H9 (cell line): ENCODE measurements around the gene CAV3. TPM values are rescaled to one million over a fixed set of nuclear protein-coding genes. Genes with fewer than 3 reads are reported as not detected.

Experiments
- DNase-seq: peaks from one replicate; pipeline ENCODE4 v3.0.0-alpha.2; 2017
- H2AFZ ChIP-seq: one replicate; pipeline ENCODE4 v1.6.1; 2013; ENCODE audit warnings: mild to moderate bottlenecking, low read length, control low read depth, moderate library complexity
- H2AK5ac ChIP-seq: 2 replicates; pipeline ENCODE4 v1.6.1; 2013; ENCODE audit warnings: low read length, control low read depth, mixed read lengths; ENCODE audit not compliant: insufficient read length
- H2BK120ac ChIP-seq: one replicate; pipeline ENCODE4 v1.6.1; 2013; ENCODE audit warnings: low read depth, mild to moderate bottlenecking, low read length, control low read depth, inconsistent platforms; ENCODE audit not compliant: poor library complexity, severe bottlenecking
- H2BK12ac ChIP-seq: 2 replicates; pipeline ENCODE4 v1.6.1; 2013; ENCODE audit warnings: low read length, control low read depth, mixed read lengths, low read depth; ENCODE audit not compliant: insufficient read length
- H2BK15ac ChIP-seq: 2 replicates; pipeline ENCODE4 v1.6.1; 2013; ENCODE audit warnings: low read depth, low read length, control low read depth
- H2BK20ac ChIP-seq: one replicate; pipeline ENCODE4 v1.6.1; 2013; ENCODE audit warnings: low read depth, mild to moderate bottlenecking, low read length, control low read depth, inconsistent platforms; ENCODE audit not compliant: poor library complexity, severe bottlenecking
- H2BK5ac ChIP-seq: 2 replicates; pipeline ENCODE4 v1.6.1; 2013; ENCODE audit warnings: low read length, control low read depth, mixed read lengths; ENCODE audit not compliant: insufficient read length
- H3K14ac ChIP-seq: 2 replicates; pipeline ENCODE4 v1.6.1; 2013; ENCODE audit warnings: low read length, control low read depth; ENCODE audit not compliant: insufficient read depth
- H3K18ac ChIP-seq: 2 replicates; pipeline ENCODE4 v1.6.1; 2013; ENCODE audit warnings: low read depth, mild to moderate bottlenecking, mixed read lengths, low read length, control low read depth; ENCODE audit not compliant: insufficient read length
- H3K23ac ChIP-seq: 2 replicates; pipeline ENCODE4 v1.6.1; 2013; ENCODE audit warnings: low read length, control low read depth, mixed read lengths, low read depth; ENCODE audit not compliant: insufficient read length
- H3K23me2 ChIP-seq: 2 replicates; pipeline ENCODE4 v1.6.1; 2013; ENCODE audit warnings: low read depth, mild to moderate bottlenecking, mixed read lengths, low read length, control low read depth; ENCODE audit not compliant: insufficient read length, poor library complexity, severe bottlenecking
- H3K27ac ChIP-seq: 2 replicates; pipeline ENCODE4 v1.5.1; 2013; ENCODE audit warnings: low read length, control low read depth, mixed read lengths, low read depth; ENCODE audit not compliant: insufficient read length
- H3K27me3 ChIP-seq: 2 replicates; pipeline ENCODE4 v1.6.1; 2013; ENCODE audit warnings: low read length, control low read depth, inconsistent platforms; ENCODE audit not compliant: insufficient read depth
- H3K4ac ChIP-seq: 2 replicates; pipeline ENCODE4 v1.6.1; 2013; ENCODE audit warnings: low read depth, mild to moderate bottlenecking, control low read depth, inconsistent platforms, low read length, moderate library complexity
- H3K4me1 ChIP-seq: 2 replicates; pipeline ENCODE4 v1.6.1; 2013; ENCODE audit warnings: low read length, control low read depth, inconsistent platforms; ENCODE audit not compliant: insufficient read depth
- H3K4me2 ChIP-seq: 2 replicates; pipeline ENCODE4 v1.6.1; 2013; ENCODE audit warnings: low read length, control low read depth, mixed read lengths; ENCODE audit not compliant: insufficient read length, insufficient read depth
- H3K56ac ChIP-seq: 2 replicates; pipeline ENCODE4 v1.6.1; 2013; ENCODE audit warnings: low read depth, mild to moderate bottlenecking, mixed read lengths, low read length, control low read depth; ENCODE audit not compliant: insufficient read length
- H3K79me1 ChIP-seq: 2 replicates; pipeline ENCODE4 v1.6.1; 2013; ENCODE audit warnings: low read depth, mild to moderate bottlenecking, moderate library complexity, low read length, control low read depth, inconsistent platforms; ENCODE audit not compliant: insufficient read depth, poor library complexity, severe bottlenecking
- H3K79me2 ChIP-seq: 2 replicates; pipeline ENCODE4 v1.6.1; 2013; ENCODE audit warnings: low read length, control low read depth, inconsistent platforms; ENCODE audit not compliant: insufficient read depth
- H3K9ac ChIP-seq: 2 replicates; pipeline ENCODE4 v1.6.1; 2013; ENCODE audit warnings: low read length, control low read depth, mixed read lengths; ENCODE audit not compliant: insufficient read length; ENCODE audit errors: extremely low read depth
- H3K9me3 ChIP-seq: one replicate; pipeline ENCODE4 v1.6.1; 2013; ENCODE audit warnings: low read depth, low read length, inconsistent platforms; ENCODE audit not compliant: control insufficient read depth
- H3T11ph ChIP-seq: one replicate; pipeline ENCODE4 v1.6.1; 2013; ENCODE audit warnings: mild to moderate bottlenecking, low read length, control low read depth, inconsistent platforms
- H4K20me1 ChIP-seq: one replicate; pipeline ENCODE4 v1.6.1; 2013; ENCODE audit not compliant: control insufficient read depth, insufficient read length, insufficient read depth
- H4K5ac ChIP-seq: 2 replicates; pipeline ENCODE4 v1.6.1; 2013; ENCODE audit warnings: low read depth, mild to moderate bottlenecking, mixed read lengths, low read length, control low read depth; ENCODE audit not compliant: insufficient read length
- H4K8ac ChIP-seq: replicated peaks from 2 replicates; pipeline ENCODE4 v1.6.1; 2013; ENCODE audit warnings: low read length, control low read depth, mixed read lengths, low read depth; ENCODE audit not compliant: insufficient read length
- H4K91ac ChIP-seq: 2 replicates; pipeline ENCODE4 v1.6.1; 2013; ENCODE audit warnings: low read depth, mild to moderate bottlenecking, moderate library complexity, mixed read lengths, low read length, control low read depth; ENCODE audit not compliant: insufficient read length
- H3K27ac Mint-ChIP-seq, 3 experiments: 2 replicates in 2 of 3; 3 replicates in 1 of 3; pipeline ENCODE4 v1.8.0; 2020 to 2021; ENCODE audit warnings: mixed read lengths in 3 of 3, mild to moderate bottlenecking in 1 of 3, moderate library complexity in 1 of 3
- H3K27me3 Mint-ChIP-seq: 2 replicates; pipeline ENCODE4 v1.8.0; 2021; ENCODE audit warnings: low read depth, mild to moderate bottlenecking, moderate library complexity, mixed read lengths
- H3K36me3 Mint-ChIP-seq, 3 experiments: 2 replicates in 2 of 3; 3 replicates in 1 of 3; pipeline ENCODE4 v1.8.0; 2020 to 2021; ENCODE audit warnings: low read depth in 3 of 3, mixed read lengths in 3 of 3; ENCODE audit not compliant: insufficient read depth in 1 of 3
- H3K4me1 Mint-ChIP-seq, 2 experiments: 2 replicates each; pipeline ENCODE4 v1.8.0; 2020; ENCODE audit warnings: mixed read lengths in 2 of 2
- H3K4me3 Mint-ChIP-seq, 2 experiments: 2 replicates in 1 of 2; 3 replicates in 1 of 2; pipeline ENCODE4 v1.8.0; 2020 to 2021; ENCODE audit warnings: mild to moderate bottlenecking in 2 of 2, mixed read lengths in 2 of 2, moderate library complexity in 1 of 2
- H3K9me3 Mint-ChIP-seq, 2 experiments: 2 replicates in 1 of 2; 3 replicates in 1 of 2; pipeline ENCODE4 v1.8.0; 2020; ENCODE audit warnings: mild to moderate bottlenecking in 2 of 2, mixed read lengths in 2 of 2, moderate library complexity in 1 of 2
- CTCF ChIP-seq: fragments of 200-600 bp; sonication (generic); conservative IDR thresholded peaks from 3 replicates; pipeline ENCODE4 v1.8.0; 2021; ENCODE audit warnings: antibody characterized with exemption, mild to moderate bottlenecking
- WGBS: extraction: QIAGEN DNeasy Blood & Tissue Kit; methylation state at CpG from one replicate; pipeline ENCODE4 v1.1.7; 2013; ENCODE audit warnings: missing lambda C conversion rate, low lambda C conversion rate, mixed read lengths; ENCODE audit not compliant: insufficient read length; ENCODE audit errors: extremely low coverage; 5-methylcytosine and 5-hydroxymethylcytosine counted together
- total RNA-seq: library from RNA; stranded (reverse); gene quantifications from 2 replicates; pipeline ENCODE4 v1.2.1, GENCODE V29; 2021

The CAV3 gene
- total RNA-seq, 1 experiment from 2014 or later, result not detected

- no peak overlapping the region for H2BK15ac ChIP-seq
- no peak overlapping the region for H2BK5ac ChIP-seq
- peaks cover 4% of the 10 kb centered on the region for H3K23me2 ChIP-seq
- H2AK5ac ChIP-seq, result no peak overlapping the region
- H3K9me3 ChIP-seq, result no peaks in the 10 kb centered on the region
- no peak overlapping the region for H3K9ac ChIP-seq
- H3K4me1 Mint-ChIP-seq, result peaks cover 27 to 29% of the 10 kb centered on the region in 2 experiments
- H3K14ac ChIP-seq, result no peak overlapping the region
- no peaks in the 10 kb centered on the region for H3K79me2 ChIP-seq
- H4K20me1 ChIP-seq, result no peaks in the 10 kb centered on the region
- H3K4me2 ChIP-seq, result peak overlapping the region; percentile 32
- H3K27ac ChIP-seq, result no peak overlapping the region
- H3T11ph ChIP-seq, result no peak overlapping the region
- no peak overlapping the region for H3K4ac ChIP-seq
- H4K91ac ChIP-seq, result no peak overlapping the region
- no peak overlapping the region for H3K23ac ChIP-seq
- H4K5ac ChIP-seq, result no peak overlapping the region
- H2BK120ac ChIP-seq, result no peak overlapping the region
- peaks cover 2% of the 10 kb centered on the region; the same call in 1 of the 2 replicates for H3K4me1 ChIP-seq
- H3K36me3 Mint-ChIP-seq, result no peaks in the 10 kb centered on the region; a peak in 2 of 7 replicates
- no peak overlapping the region for H3K56ac ChIP-seq
- peaks cover 13% of the 10 kb centered on the region; the same call in 1 of the 2 replicates for H3K27me3 ChIP-seq
- no peaks in the 10 kb centered on the region for H3K79me1 ChIP-seq
- H4K8ac ChIP-seq, result no peak overlapping the region
- no peak overlapping the region for H2BK20ac ChIP-seq
- WGBS, result no CpG with 5 or more reads among the region's 36 CpGs
- peak overlapping the region; percentile 57 to 74 for H3K4me3 Mint-ChIP-seq
- no peak overlapping the region for H2AFZ ChIP-seq
- H3K18ac ChIP-seq, result no peak overlapping the region
- no peak overlapping the region for H3K27ac Mint-ChIP-seq
- peaks cover 65% of the 10 kb centered on the region for H3K27me3 Mint-ChIP-seq
- peak; percentile 33 for DNase-seq
- TF ChIP-seq CTCF, result no peak
- no peaks in the 10 kb centered on the region for H3K9me3 Mint-ChIP-seq
- H2BK12ac ChIP-seq, result no peak overlapping the region
Measured at GRCh38 chr3:8768364-8769087, 34.9 kb downstream of the CAV3 start.
